ENCODE results near the gene MRPL58.

DNA sequence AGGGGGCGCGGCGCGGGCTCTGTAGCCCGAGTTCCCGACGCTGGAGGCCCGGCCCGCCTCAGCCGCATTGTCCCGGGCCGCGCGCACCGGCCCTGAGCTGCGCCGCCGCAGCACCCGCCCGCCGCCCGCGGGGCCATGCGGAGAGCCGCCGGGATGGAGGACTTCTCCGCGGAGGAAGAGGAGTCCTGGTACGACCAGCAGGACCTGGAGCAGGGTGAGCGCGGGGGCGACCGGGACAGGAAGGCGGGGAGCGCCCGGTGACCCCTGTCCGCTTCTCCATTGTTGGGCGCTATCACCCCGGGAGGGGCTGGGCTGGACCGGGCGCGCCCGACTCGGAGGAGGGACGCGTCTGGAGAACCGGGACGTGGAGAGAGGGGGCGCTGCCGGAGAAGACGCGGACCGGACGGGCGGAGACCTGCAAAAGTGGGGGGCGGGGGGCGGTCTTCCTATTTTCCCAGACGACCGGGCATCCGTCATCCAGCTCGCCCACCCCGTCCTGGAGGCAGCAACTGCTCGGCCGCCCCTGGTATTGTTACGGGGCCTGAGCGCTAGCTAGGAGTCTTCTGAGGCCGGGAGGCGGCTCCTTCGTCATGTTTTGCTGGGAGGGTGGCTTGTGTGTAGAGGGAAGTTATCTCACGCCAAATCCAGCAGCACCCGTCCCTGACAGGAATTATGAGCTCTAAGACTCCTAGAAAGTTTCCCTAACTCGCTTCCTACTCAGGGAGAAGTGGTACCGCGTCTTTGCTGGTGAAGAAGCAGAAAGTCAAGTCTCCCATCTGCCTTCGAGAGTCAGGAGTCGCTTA lies 24.4 kb upstream of the MRPL58 start:
- TF ChIP-seq, protein P1, sequence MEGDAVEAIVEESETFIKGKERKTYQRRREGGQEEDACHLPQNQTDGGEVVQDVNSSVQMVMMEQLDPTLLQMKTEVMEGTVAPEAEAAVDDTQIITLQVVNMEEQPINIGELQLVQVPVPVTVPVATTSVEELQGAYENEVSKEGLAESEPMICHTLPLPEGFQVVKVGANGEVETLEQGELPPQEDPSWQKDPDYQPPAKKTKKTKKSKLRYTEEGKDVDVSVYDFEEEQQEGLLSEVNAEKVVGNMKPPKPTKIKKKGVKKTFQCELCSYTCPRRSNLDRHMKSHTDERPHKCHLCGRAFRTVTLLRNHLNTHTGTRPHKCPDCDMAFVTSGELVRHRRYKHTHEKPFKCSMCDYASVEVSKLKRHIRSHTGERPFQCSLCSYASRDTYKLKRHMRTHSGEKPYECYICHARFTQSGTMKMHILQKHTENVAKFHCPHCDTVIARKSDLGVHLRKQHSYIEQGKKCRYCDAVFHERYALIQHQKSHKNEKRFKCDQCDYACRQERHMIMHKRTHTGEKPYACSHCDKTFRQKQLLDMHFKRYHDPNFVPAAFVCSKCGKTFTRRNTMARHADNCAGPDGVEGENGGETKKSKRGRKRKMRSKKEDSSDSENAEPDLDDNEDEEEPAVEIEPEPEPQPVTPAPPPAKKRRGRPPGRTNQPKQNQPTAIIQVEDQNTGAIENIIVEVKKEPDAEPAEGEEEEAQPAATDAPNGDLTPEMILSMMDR (IDR thresholded peaks at IDR 0.05 in 8 of 11, conservative IDR thresholded peaks at IDR 0.05 in 3 of 11), result peak in 3 of 11 experiments; percentile 16 to 28 (median 16)
- peak in 2 of 3 donors; percentile 59 to 65 for TF ChIP-seq POLR2AphosphoS5 (IDR thresholded peaks at IDR 0.05)
- no peak for TF ChIP-seq POLR2A (IDR thresholded peaks at IDR 0.05)
